ENCODE measurements around the gene RIPOR1. TPM values are rescaled to one million over a fixed set of nuclear protein-coding genes. Genes with fewer than 3 reads are reported as not detected.
A peak's percentile ranks its signal among the peaks of the same experiment; 100 is the strongest.

RIPOR1 gene
- total and polyA plus RNA-seq, 2 of the 4 experiments (the other 2 are of a cell fraction), result 9.5 to 41.3 TPM

DNA sequence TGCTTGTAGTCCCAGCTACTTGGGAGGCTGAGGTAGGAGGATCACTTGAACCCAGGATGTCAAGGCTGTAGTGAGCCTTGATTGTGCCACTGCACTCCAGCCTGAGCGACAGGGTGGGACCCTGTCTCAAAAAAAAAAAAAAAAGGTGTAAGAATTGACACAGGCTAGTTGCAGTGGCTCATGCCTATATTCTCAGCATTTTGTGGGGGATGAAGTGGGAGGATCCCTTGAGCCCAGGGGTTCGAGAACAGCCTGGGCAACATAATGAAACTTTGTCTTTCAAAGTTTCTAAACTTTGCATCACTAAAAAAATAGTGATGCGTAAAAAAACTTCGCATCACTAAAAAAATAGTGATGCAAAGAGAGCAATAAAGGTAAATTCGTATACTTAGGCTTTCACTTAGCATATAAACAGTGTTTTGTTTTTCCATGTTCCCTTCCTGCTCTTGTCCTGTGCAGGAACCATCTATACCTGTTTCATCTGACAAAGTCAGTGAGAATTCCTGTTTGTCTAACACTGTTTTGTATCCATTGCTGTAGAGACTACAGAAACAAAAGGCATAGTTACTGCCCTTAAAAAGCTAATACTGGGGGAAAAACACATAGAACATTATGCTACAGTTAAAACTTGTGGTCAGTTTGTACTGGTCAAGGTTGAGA is 65.8 kb downstream of the RIPOR1 start (continued):
- no peak for TF ChIP-seq CEBPB (IDR thresholded peaks at IDR 0.05; ENCODE audit: low read depth, low read length)

DNA sequence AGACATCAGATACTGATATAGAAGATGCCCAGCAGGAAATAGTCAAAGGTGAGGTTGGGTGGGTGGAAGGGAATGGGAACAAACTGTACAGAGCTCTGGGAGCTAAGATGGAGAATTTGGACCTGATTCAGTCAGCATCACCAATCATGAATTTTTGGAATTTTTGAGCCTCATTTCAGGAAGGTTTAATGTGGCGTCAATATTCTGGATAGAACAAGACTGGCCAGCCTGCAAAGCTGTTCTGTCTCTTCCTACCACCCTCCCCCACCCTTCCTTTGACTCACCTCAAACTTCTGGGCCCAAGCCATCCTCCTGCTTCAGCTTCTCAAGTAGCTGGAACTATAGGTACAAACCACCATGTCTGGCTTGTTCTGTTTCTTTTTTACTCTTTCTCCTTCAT is 66.3 kb downstream of the RIPOR1 start:
- H3K4me2 ChIP-seq (ENCODE audit: low read depth, low read length), result no peak overlapping the region
- H3K4ac ChIP-seq (ENCODE audit: low read depth, low read length), result no peak overlapping the region
- H4K5ac ChIP-seq (ENCODE audit: low read depth, low read length), result no peak overlapping the region
- 40% methylated on average over 1 of the region's 1 CpG; no CpG with 5 or more reads in 1 of the 2 experiments for WGBS, 2 experiments (ENCODE audit: extremely low coverage in 2 of 2, insufficient read length in 1 of 2)
- H3K14ac ChIP-seq (replicated peaks; ENCODE audit: low read depth, low read length), result peak overlapping the region; percentile 28; the same call in 1 of the 2 replicates
- no peak overlapping the region for H3K56ac ChIP-seq (ENCODE audit: extremely low read depth, insufficient read depth, low read length)
- H3K27me3 ChIP-seq (ENCODE audit: control insufficient read depth, insufficient read depth, low read length), result no peaks in the 10 kb centered on the region
- no peak overlapping the region for H2BK15ac ChIP-seq (ENCODE audit: low read depth, low read length)
- no peak overlapping the region for H2BK5ac ChIP-seq (ENCODE audit: low read depth, low read length, poor library complexity, severe bottlenecking)
- no TSS peak for BruUV-seq (replicated peaks)
- H4K20me1 ChIP-seq (ENCODE audit: insufficient read depth, low read length), result peaks cover 22% of the 10 kb centered on the region
- in situ Hi-C loops (cut with MboI; ENCODE audit: low sequenced_read_pairs), result no loop called here
- no peak overlapping the region; a peak in 1 of 4 replicates for H4K8ac ChIP-seq (ENCODE audit: low read depth in 2 of 2, low read length in 2 of 2)
- dilution Hi-C loops (cut with HindIII; ENCODE audit: low sequenced_read_pairs, unreplicated experiment), result no loop called here
- H2AFZ ChIP-seq (replicated peaks; ENCODE audit: low read length, poor library complexity), result no peak overlapping the region
- intact Hi-C loops (cut with micrococcal nuclease), result loop anchor here (5.0 kb wide), 1 partner anchor 33 kb away; the partner anchor contains the start of gene CTCF
- no peak overlapping the region for H2AK9ac ChIP-seq (replicated peaks; ENCODE audit: low read depth, low read length, poor library complexity)
- no peak overlapping the region for H4K91ac ChIP-seq (ENCODE audit: insufficient read depth, low read depth, low read length)
- no peaks in the 10 kb centered on the region for H3K9me3 ChIP-seq (ENCODE audit: control insufficient read depth, insufficient read depth, low read length)
- H3K9me1 ChIP-seq (ENCODE audit: insufficient read depth, low read length), result peaks cover 17% of the 10 kb centered on the region
- 0 out of 2 replicates have a peak overlapping the region, but pooled peaks have one; percentile 49 for H3K23ac ChIP-seq (ENCODE audit: low read depth, low read length)
- H3K9ac ChIP-seq (ENCODE audit: low read depth, low read length), result no peak overlapping the region
- no peak overlapping the region for H3K4me3 ChIP-seq (ENCODE audit: insufficient read depth, low read depth, low read length)
- no peaks in the 10 kb centered on the region for H3K36me3 ChIP-seq (ENCODE audit: control insufficient read depth, insufficient read depth, low read length)
- ATAC-seq (ENCODE audit: low read depth) (peak; percentile 38), DNase-seq (peak; percentile 68)
- H3K27ac ChIP-seq (ENCODE audit: insufficient read depth, low read length), result no peak overlapping the region
- peaks cover 8% of the 10 kb centered on the region for H3K4me1 ChIP-seq (ENCODE audit: control insufficient read depth, insufficient read depth, low read length)
- H2AK5ac ChIP-seq (ENCODE audit: low read depth, low read length), result peak overlapping the region; percentile 19; the same call in 1 of the 2 replicates
- H3K79me1 ChIP-seq (ENCODE audit: low read depth in 1 of 2, low read length in 2 of 2), result peaks cover 31 to 68% of the 10 kb centered on the region in 2 experiments
- no peak overlapping the region for H2BK20ac ChIP-seq (ENCODE audit: low read depth, low read length)
- POLR2A ChIA-PET (ENCODE audit: unreplicated experiment), result interaction anchor here (0.6 kb wide), 1 partner anchor 12 kb away, joined by 9 read pairs; no protein-coding TSS in a partner anchor
- CTCF ChIA-PET, result interaction anchor here (0.5 to 0.6 kb wide), 3 partner anchors 9 to 666 kb away, joined by 3 to 4 read pairs (median 3); no protein-coding TSS in a partner anchor
- H3K18ac ChIP-seq (ENCODE audit: low read depth, low read length), result no peak overlapping the region
- TF ChIP-seq, protein P1, sequence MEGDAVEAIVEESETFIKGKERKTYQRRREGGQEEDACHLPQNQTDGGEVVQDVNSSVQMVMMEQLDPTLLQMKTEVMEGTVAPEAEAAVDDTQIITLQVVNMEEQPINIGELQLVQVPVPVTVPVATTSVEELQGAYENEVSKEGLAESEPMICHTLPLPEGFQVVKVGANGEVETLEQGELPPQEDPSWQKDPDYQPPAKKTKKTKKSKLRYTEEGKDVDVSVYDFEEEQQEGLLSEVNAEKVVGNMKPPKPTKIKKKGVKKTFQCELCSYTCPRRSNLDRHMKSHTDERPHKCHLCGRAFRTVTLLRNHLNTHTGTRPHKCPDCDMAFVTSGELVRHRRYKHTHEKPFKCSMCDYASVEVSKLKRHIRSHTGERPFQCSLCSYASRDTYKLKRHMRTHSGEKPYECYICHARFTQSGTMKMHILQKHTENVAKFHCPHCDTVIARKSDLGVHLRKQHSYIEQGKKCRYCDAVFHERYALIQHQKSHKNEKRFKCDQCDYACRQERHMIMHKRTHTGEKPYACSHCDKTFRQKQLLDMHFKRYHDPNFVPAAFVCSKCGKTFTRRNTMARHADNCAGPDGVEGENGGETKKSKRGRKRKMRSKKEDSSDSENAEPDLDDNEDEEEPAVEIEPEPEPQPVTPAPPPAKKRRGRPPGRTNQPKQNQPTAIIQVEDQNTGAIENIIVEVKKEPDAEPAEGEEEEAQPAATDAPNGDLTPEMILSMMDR (conservative IDR thresholded peaks at IDR 0.05; ENCODE audit: low read depth, low read length), result no peak
- TF ChIP-seq, protein P2, sequence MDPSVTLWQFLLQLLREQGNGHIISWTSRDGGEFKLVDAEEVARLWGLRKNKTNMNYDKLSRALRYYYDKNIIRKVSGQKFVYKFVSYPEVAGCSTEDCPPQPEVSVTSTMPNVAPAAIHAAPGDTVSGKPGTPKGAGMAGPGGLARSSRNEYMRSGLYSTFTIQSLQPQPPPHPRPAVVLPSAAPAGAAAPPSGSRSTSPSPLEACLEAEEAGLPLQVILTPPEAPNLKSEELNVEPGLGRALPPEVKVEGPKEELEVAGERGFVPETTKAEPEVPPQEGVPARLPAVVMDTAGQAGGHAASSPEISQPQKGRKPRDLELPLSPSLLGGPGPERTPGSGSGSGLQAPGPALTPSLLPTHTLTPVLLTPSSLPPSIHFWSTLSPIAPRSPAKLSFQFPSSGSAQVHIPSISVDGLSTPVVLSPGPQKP (IDR thresholded peaks at IDR 0.05; ENCODE audit: borderline replicate concordance, low read depth, low read length), result no peak
- TF ChIP-seq NFE2L2 (IDR thresholded peaks at IDR 0.05; ENCODE audit: low read depth, low read length) (no peak), SMC3 (IDR thresholded peaks at IDR 0.05; ENCODE audit: low read depth, low read length) (no peak), CEBPB (IDR thresholded peaks at IDR 0.05; ENCODE audit: low read depth, low read length) (no peak), RAD21 (IDR thresholded peaks at IDR 0.05; ENCODE audit: low read length) (no peak), MAFK (IDR thresholded peaks at IDR 0.05; ENCODE audit: low read depth, low read length) (no peak), CHD1 (IDR thresholded peaks at IDR 0.05; ENCODE audit: low read depth, low read length) (no peak), POLR2A (IDR thresholded peaks at IDR 0.05; ENCODE audit: low read depth, low read length) (no peak), RFX5 (IDR thresholded peaks at IDR 0.05; ENCODE audit: low read depth, low read length) (no peak)
- TF ChIP-seq, protein P3, sequence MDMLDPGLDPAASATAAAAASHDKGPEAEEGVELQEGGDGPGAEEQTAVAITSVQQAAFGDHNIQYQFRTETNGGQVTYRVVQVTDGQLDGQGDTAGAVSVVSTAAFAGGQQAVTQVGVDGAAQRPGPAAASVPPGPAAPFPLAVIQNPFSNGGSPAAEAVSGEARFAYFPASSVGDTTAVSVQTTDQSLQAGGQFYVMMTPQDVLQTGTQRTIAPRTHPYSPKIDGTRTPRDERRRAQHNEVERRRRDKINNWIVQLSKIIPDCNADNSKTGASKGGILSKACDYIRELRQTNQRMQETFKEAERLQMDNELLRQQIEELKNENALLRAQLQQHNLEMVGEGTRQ (IDR thresholded peaks at IDR 0.05; ENCODE audit: low read depth, low read length), result no peak
- no peak overlapping the region for H2BK120ac ChIP-seq (ENCODE audit: low read depth, low read length)

All from IMR-90 (cell line).